ENCODE data around the gene OPA1.

OPA1 gene

DNA sequence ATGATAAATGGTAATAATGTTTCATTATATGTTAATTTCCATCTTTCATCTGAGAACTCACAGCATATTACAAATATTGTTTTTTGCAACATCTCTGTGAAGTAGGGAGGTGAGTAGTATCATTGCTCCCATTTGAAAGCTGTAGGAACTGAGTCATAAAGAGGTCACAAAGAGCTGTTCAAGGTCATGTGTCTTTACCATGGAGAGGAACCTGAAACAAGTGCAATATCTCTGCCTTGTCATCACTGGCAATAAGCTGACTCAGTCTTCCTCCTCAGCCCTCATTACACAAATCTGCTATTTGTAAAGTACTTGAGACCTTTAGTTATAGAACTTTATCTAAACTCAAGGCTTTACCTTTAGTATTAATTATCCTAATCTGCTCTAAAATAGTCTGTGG is 33.9 kb upstream of the OPA1 start:
- DNase-seq, result no peak
- H3K27ac ChIP-seq (ENCODE audit: insufficient read depth, low read length, poor library complexity, severe bottlenecking), result no peak overlapping the region
- H3K4me1 ChIP-seq (ENCODE audit: control insufficient read depth, insufficient read depth, low read length, poor library complexity, severe bottlenecking), result no peaks in the 10 kb centered on the region
- H3K4me3 ChIP-seq (ENCODE audit: insufficient read depth, low read depth, low read length, poor library complexity, severe bottlenecking), result no peak overlapping the region
- H3K27me3 ChIP-seq (replicated peaks; ENCODE audit: control insufficient read depth, insufficient read depth, low read length, poor library complexity, severe bottlenecking), result no peaks in the 10 kb centered on the region
- no peaks in the 10 kb centered on the region for H3K9me3 ChIP-seq (ENCODE audit: control insufficient read depth, low read length)
- H3K36me3 ChIP-seq (ENCODE audit: control insufficient read depth, insufficient read depth, low read length), result no peaks in the 10 kb centered on the region

DNA sequence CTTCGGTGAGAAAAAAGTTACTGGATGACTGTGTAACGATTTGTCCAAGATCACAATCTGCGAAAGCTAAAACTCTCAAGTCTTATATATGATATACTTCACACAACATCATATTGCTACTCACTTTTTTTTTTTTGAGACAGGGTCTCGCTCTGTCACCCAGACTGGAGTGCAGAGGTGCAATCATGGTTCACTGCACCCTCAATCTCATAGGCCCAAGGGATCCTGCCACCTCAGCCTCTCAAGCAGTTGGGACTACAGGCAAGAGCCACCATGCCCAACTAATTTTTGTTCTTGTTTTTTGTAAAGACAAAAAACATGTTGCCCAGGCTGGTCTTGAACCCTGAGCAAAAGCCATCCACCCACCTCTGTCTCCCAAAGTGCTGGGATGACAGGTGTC is 32.9 kb upstream of the OPA1 start:
- Histone ChIP-seq H3K27me3 (replicated peaks; ENCODE audit: control insufficient read depth, insufficient read depth, low read length, poor library complexity, severe bottlenecking) (no peaks in the 10 kb centered on the region), H3K36me3 (ENCODE audit: control insufficient read depth, insufficient read depth, low read length) (no peaks in the 10 kb centered on the region), H3K27ac (ENCODE audit: insufficient read depth, low read length, poor library complexity, severe bottlenecking) (no peak overlapping the region), H3K4me3 (ENCODE audit: insufficient read depth, low read depth, low read length, poor library complexity, severe bottlenecking) (no peak overlapping the region), H3K4me1 (ENCODE audit: control insufficient read depth, insufficient read depth, low read length, poor library complexity, severe bottlenecking) (no peaks in the 10 kb centered on the region), H3K9me3 (ENCODE audit: control insufficient read depth, low read length) (no peaks in the 10 kb centered on the region)
- no peak for DNase-seq

DNA sequence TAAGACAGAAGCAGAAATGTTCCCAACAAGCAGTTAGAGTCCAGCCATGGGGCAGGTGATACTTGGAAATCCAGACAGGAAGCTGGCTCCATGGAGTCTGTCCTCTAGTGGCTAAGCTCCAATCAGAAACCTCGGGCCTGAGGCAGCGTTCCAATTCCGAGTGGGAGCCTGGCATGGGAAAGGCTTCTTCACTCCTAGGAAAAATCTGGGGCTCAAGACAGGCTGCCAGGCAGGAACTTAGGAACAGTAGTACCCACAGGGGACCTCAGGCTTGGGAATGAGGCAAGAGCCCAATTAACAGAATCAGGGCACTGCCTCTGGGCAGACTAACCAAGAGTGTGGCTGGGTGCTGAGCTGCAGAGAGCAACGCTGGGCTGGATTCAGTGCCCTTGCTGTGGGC is 32.1 kb upstream of the OPA1 start:
- H3K36me3 ChIP-seq (ENCODE audit: control insufficient read depth, insufficient read depth, low read length), result no peaks in the 10 kb centered on the region
- H3K9me3 ChIP-seq (ENCODE audit: control insufficient read depth, low read length), result no peaks in the 10 kb centered on the region
- H3K4me3 ChIP-seq (ENCODE audit: insufficient read depth, low read depth, low read length, poor library complexity, severe bottlenecking), result no peak overlapping the region
- H3K4me1 ChIP-seq (ENCODE audit: control insufficient read depth, insufficient read depth, low read length, poor library complexity, severe bottlenecking), result no peaks in the 10 kb centered on the region
- DNase-seq, result no peak
- H3K27ac ChIP-seq (ENCODE audit: insufficient read depth, low read length, poor library complexity, severe bottlenecking), result no peak overlapping the region
- H3K27me3 ChIP-seq (replicated peaks; ENCODE audit: control insufficient read depth, insufficient read depth, low read length, poor library complexity, severe bottlenecking), result no peaks in the 10 kb centered on the region

DNA sequence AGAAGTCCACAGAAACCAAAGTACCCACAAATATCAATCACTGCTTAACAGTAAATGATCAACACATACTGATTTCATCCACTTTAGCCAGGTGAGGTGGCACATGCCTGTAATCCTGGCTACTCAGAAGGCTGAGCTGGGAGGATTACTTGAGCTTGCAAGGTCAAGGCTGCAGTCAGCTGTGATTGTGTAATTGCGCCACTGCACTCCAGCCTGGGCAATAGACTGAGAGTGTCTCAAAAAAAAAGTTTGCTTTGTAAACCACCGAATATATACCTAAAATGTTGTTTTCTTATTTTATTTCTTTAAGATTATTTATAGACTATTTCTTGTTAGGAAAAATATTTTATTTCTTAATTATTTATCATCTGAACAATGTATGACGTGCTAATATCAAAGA is 29.6 kb upstream of the OPA1 start:
- DNase-seq, result no peak
- H3K4me3 ChIP-seq (ENCODE audit: insufficient read depth, low read depth, low read length, poor library complexity, severe bottlenecking), result no peak overlapping the region
- H3K4me1 ChIP-seq (ENCODE audit: control insufficient read depth, insufficient read depth, low read length, poor library complexity, severe bottlenecking), result no peaks in the 10 kb centered on the region
- no peaks in the 10 kb centered on the region for H3K9me3 ChIP-seq (ENCODE audit: control insufficient read depth, low read length)
- no peaks in the 10 kb centered on the region for H3K27me3 ChIP-seq (replicated peaks; ENCODE audit: control insufficient read depth, insufficient read depth, low read length, poor library complexity, severe bottlenecking)
- no peak overlapping the region for H3K27ac ChIP-seq (ENCODE audit: insufficient read depth, low read length, poor library complexity, severe bottlenecking)
- no peaks in the 10 kb centered on the region for H3K36me3 ChIP-seq (ENCODE audit: control insufficient read depth, insufficient read depth, low read length)

DNA sequence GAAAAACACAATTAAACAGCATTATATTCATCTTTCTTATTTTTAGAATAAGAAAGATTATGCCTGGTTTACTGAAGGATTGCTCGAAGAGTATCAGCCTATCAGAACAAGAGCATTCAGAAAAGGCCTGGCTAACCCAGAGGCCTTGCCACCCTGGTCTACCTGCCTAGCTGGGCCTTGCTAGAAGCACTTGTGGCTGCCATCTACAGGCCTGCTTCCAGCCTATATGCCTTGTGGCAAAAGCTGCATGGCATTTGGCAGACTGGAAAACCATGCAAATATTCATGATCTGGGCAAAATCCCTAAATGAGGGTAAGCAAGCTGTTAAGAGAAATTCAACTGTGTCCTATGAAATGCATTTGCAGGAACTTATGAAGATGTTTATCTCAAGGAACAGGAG is 29.0 kb upstream of the OPA1 start:
- no peaks in the 10 kb centered on the region for H3K36me3 ChIP-seq (ENCODE audit: control insufficient read depth, insufficient read depth, low read length)
- no peak overlapping the region for H3K4me3 ChIP-seq (ENCODE audit: insufficient read depth, low read depth, low read length, poor library complexity, severe bottlenecking)
- no peak overlapping the region for H3K27ac ChIP-seq (ENCODE audit: insufficient read depth, low read length, poor library complexity, severe bottlenecking)
- H3K9me3 ChIP-seq (ENCODE audit: control insufficient read depth, low read length), result no peaks in the 10 kb centered on the region
- DNase-seq, result no peak
- H3K4me1 ChIP-seq (ENCODE audit: control insufficient read depth, insufficient read depth, low read length, poor library complexity, severe bottlenecking), result no peaks in the 10 kb centered on the region
- no peaks in the 10 kb centered on the region for H3K27me3 ChIP-seq (replicated peaks; ENCODE audit: control insufficient read depth, insufficient read depth, low read length, poor library complexity, severe bottlenecking)

DNA sequence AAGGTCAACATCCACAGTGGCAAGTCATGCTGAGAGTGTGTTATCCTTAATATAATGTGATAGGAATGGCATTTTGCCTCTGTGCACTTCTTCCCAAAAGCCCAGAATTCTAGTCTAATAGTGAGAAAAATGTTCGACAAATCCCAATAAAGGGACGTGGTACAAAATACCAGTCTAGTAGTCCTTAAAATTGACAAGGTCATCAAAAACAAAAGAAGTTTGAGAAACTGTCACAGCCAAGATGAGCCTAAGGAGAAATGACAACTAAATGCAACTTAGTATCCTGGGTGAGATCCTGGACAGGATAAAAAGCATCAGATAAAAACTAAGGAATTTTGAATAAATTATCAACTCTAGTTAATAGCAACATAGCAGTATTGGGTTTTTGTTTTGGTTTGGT is 23.9 kb upstream of the OPA1 start:
- no peaks in the 10 kb centered on the region for H3K36me3 ChIP-seq (ENCODE audit: control insufficient read depth, insufficient read depth, low read length)
- no peak for DNase-seq
- no peaks in the 10 kb centered on the region for H3K27me3 ChIP-seq (replicated peaks; ENCODE audit: control insufficient read depth, insufficient read depth, low read length, poor library complexity, severe bottlenecking)
- no peaks in the 10 kb centered on the region for H3K9me3 ChIP-seq (ENCODE audit: control insufficient read depth, low read length)
- H3K27ac ChIP-seq (ENCODE audit: insufficient read depth, low read length, poor library complexity, severe bottlenecking), result no peak overlapping the region
- no peak overlapping the region for H3K4me3 ChIP-seq (ENCODE audit: insufficient read depth, low read depth, low read length, poor library complexity, severe bottlenecking)
- no peaks in the 10 kb centered on the region for H3K4me1 ChIP-seq (ENCODE audit: control insufficient read depth, insufficient read depth, low read length, poor library complexity, severe bottlenecking)

DNA sequence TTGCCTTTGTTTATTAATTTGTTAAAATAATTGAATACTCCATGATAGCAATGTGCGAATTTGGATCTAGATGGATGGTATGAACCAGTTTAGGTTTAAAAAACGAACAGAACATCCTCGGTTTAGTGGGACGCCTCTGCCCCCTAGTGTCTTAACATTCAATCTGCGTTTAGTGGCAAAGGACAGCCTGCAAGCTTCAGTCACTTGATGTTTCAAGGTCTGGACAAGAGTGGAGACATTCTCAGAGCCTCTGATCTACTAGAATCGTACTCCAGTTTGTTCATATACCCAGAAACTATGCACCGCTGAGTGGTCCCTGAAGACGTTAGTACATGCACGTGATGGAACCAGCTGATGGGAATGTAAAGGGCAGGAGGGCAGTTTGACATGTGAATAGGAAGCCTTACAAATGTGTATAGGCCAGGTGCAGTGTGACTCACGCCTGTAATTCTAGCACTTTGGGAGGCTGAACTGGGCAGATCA is 20.5 kb upstream of the OPA1 start:
- Histone ChIP-seq H3K36me3 (ENCODE audit: control insufficient read depth, insufficient read depth, low read length) (no peaks in the 10 kb centered on the region), H3K4me3 (ENCODE audit: insufficient read depth, low read depth, low read length, poor library complexity, severe bottlenecking) (no peak overlapping the region), H3K4me1 (ENCODE audit: control insufficient read depth, insufficient read depth, low read length, poor library complexity, severe bottlenecking) (no peaks in the 10 kb centered on the region), H3K27me3 (replicated peaks; ENCODE audit: control insufficient read depth, insufficient read depth, low read length, poor library complexity, severe bottlenecking) (no peaks in the 10 kb centered on the region), H3K27ac (ENCODE audit: insufficient read depth, low read length, poor library complexity, severe bottlenecking) (no peak overlapping the region), H3K9me3 (ENCODE audit: control insufficient read depth, low read length) (no peaks in the 10 kb centered on the region)
- peak in 1 of 3 donors; percentile 21 for DNase-seq

DNA sequence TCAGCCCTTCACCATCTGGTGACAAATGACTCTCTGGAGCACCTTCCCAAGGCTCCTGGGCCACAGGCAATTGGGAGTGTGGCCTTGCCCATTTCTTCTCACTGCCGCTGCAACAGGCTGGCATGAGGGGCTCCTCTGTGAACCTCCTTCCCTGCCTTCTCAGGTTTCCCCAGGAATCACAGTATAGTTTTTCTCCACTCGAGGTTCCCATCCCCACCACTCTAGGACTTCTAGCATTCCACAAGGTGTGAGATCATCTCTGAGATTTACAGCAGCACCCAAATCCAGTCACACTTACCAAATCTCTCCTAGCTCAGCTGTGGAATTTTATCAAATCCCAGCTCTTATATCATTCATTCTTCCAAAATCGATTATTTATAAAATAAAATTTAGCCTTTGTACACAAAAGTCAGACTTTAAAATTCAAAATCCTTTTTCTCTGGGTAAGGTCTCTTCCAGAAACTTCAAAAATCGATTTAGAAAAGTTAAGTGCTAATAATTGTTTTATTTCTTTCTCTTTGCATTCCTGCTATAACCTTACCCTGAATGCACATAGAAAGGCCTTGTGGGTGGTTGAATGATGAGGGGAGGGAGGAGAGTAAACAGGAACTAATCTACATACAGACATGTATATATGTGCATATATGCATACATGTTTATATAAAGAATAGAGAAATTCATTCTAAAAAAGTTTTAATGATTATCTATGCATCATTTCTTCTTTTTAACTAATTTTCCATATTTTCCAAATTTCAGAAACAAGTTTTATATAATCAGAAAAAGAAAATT is 19.4 kb upstream of the OPA1 start:
- Histone ChIP-seq H3K9me3 (ENCODE audit: control insufficient read depth, low read length) (no peaks in the 10 kb centered on the region), H3K27me3 (replicated peaks; ENCODE audit: control insufficient read depth, insufficient read depth, low read length, poor library complexity, severe bottlenecking) (no peaks in the 10 kb centered on the region), H3K4me3 (ENCODE audit: insufficient read depth, low read depth, low read length, poor library complexity, severe bottlenecking) (no peak overlapping the region), H3K27ac (ENCODE audit: insufficient read depth, low read length, poor library complexity, severe bottlenecking) (no peak overlapping the region), H3K36me3 (ENCODE audit: control insufficient read depth, insufficient read depth, low read length) (no peaks in the 10 kb centered on the region), H3K4me1 (ENCODE audit: control insufficient read depth, insufficient read depth, low read length, poor library complexity, severe bottlenecking) (no peaks in the 10 kb centered on the region)
- no peak for DNase-seq

DNA sequence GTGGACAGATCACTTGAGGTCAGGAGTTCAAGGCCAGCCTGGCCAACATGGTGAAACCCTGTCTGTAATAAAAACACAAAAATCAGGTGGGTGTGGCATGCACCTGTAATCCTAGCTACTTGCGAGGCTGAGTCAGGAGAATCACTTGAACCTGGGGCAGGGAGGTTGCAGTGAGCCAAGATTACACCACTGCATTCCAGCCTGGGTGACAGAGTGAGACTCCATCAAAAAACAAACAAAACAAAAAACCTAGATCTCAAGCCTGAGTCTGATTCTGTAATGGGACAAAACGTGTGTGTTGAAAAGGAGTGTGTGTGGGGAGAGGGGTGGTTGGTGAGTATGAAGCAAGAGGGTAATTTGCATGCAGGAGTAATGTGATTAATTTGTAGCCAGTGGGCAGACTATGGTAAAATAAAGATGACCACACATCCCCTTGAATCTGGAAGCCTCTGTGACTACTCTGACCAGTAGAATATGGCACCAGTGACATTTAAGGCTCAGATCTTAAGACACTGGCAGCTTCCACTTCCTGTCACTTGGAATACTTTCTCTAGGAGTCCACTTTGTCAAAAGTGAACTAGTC is 18.4 kb upstream of the OPA1 start:
- Histone ChIP-seq H3K27me3 (replicated peaks; ENCODE audit: control insufficient read depth, insufficient read depth, low read length, poor library complexity, severe bottlenecking) (no peaks in the 10 kb centered on the region), H3K36me3 (ENCODE audit: control insufficient read depth, insufficient read depth, low read length) (no peaks in the 10 kb centered on the region), H3K27ac (ENCODE audit: insufficient read depth, low read length, poor library complexity, severe bottlenecking) (no peak overlapping the region), H3K4me1 (ENCODE audit: control insufficient read depth, insufficient read depth, low read length, poor library complexity, severe bottlenecking) (no peaks in the 10 kb centered on the region), H3K9me3 (ENCODE audit: control insufficient read depth, low read length) (no peaks in the 10 kb centered on the region), H3K4me3 (ENCODE audit: insufficient read depth, low read depth, low read length, poor library complexity, severe bottlenecking) (no peak overlapping the region)
- DNase-seq, result no peak

DNA sequence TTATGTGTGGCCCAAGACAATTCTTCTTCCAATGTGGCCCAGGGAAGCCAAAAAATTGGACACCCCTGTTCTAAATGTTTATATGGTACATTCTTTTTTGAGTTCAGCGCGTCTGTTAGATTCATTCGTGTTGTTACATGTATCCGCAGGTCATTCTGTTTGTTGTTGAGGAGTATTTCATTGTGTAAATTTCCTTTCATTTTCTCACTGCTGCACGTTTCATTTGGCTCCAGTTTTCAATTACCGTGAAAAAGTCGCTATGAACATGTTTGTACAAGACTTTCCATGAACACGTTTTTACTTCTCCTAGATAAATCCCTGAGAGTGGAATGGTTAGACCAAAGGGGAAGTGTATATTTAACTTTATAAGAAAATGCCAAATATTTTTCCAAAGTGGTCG is 7.5 kb upstream of the OPA1 start:
- no peak overlapping the region for H3K27ac ChIP-seq (ENCODE audit: insufficient read depth, low read length, poor library complexity, severe bottlenecking)
- H3K9me3 ChIP-seq (ENCODE audit: control insufficient read depth, low read length), result no peaks in the 10 kb centered on the region
- H3K36me3 ChIP-seq (ENCODE audit: control insufficient read depth, insufficient read depth, low read length), result no peaks in the 10 kb centered on the region
- no peak overlapping the region for H3K4me3 ChIP-seq (ENCODE audit: insufficient read depth, low read depth, low read length, poor library complexity, severe bottlenecking)
- no peaks in the 10 kb centered on the region for H3K27me3 ChIP-seq (replicated peaks; ENCODE audit: control insufficient read depth, insufficient read depth, low read length, poor library complexity, severe bottlenecking)
- DNase-seq, result no peak
- H3K4me1 ChIP-seq (ENCODE audit: control insufficient read depth, insufficient read depth, low read length, poor library complexity, severe bottlenecking), result no peaks in the 10 kb centered on the region

Measured in effector memory CD4-positive, alpha-beta T cell (primary cell).